GM19035 (cell line): ENCODE measurements around the gene ZNF316.
"Not testable (repeated sequence)": the region's sequence is repeated elsewhere in the genome, so short reads cannot be mapped to it uniquely, and the experiment has no call there.

Experiments used
- ATAC-seq: cut with Tn5 transposase; IDR thresholded peaks from one replicate; pipeline ENCODE4 v1.9.1; 2021; ENCODE audit not compliant: unreplicated experiment

ZNF316 gene

GRCh38 chr7:6646465-6646864 lies 9.3 kb downstream of the ZNF316 start:
- no peak for ATAC-seq

GRCh38 chr7:6647080-6647479 lies 10.0 kb downstream of the ZNF316 start:
- ATAC-seq = no peak

GRCh38 chr7:6647541-6647940 lies 10.4 kb downstream of the ZNF316 start:
- no peak for ATAC-seq

- ATAC-seq = no peak
Measured at GRCh38 chr7:6648066-6648814, 11.1 kb downstream of the ZNF316 start.

- ATAC-seq = no peak
Measured at GRCh38 chr7:6648815-6649104, 11.6 kb downstream of the ZNF316 start.

- ATAC-seq = no peak
Measured at GRCh38 chr7:6649241-6649961, 12.3 kb downstream of the ZNF316 start.

- ATAC-seq = no peak
Measured at GRCh38 chr7:6650086-6650485, 13.0 kb downstream of the ZNF316 start.

GRCh38 chr7:6650521-6651011 lies 13.4 kb downstream of the ZNF316 start:
- ATAC-seq = no peak

- ATAC-seq = no peak
Measured at GRCh38 chr7:6651851-6652445, 14.8 kb downstream of the ZNF316 start.

- ATAC-seq = no peak
Measured at GRCh38 chr7:6652446-6653011, 15.4 kb downstream of the ZNF316 start.

- no peak for ATAC-seq
Measured at GRCh38 chr7:6653071-6654003, 16.2 kb downstream of the ZNF316 start.

GRCh38 chr7:6654113-6654841 lies 17.2 kb downstream of the ZNF316 start:
- ATAC-seq = no peak

GRCh38 chr7:6654842-6655610 lies 17.9 kb downstream of the ZNF316 start:
- no peak for ATAC-seq

GRCh38 chr7:6655636-6656385 lies 18.7 kb downstream of the ZNF316 start:
- no peak for ATAC-seq

- no peak for ATAC-seq
Measured at GRCh38 chr7:6656413-6656812, 19.3 kb downstream of the ZNF316 start.

GRCh38 chr7:6658618-6659345 lies 21.7 kb downstream of the ZNF316 start:
- no peak for ATAC-seq

- not testable (repeated sequence) for ATAC-seq
Measured at GRCh38 chr7:6670851-6671250, 33.7 kb downstream of the ZNF316 start.
